Endothelial cell of umbilical vein (primary cell): Measurements from ENCODE around the gene RNPEPL1.

Experiments
- FOS ChIP-seq: IDR thresholded peaks from 2 replicates; pipeline ENCODE4 v1.6.1; 2011; ENCODE audit warnings: mild to moderate bottlenecking, low read length, moderate library complexity, borderline replicate concordance; ENCODE audit not compliant: insufficient read depth
- POLR2A ChIP-seq: IDR thresholded peaks from 2 replicates; pipeline ENCODE4 v1.6.1; 2012; ENCODE audit warnings: low read depth, mild to moderate bottlenecking, control low read depth, low read length
- POLR2AphosphoS5 ChIP-seq: IDR thresholded peaks from 2 replicates; pipeline ENCODE4 v1.6.1; 2012; ENCODE audit warnings: low read depth, mild to moderate bottlenecking, control low read depth, low read length, moderate library complexity; ENCODE audit not compliant: insufficient read depth
- TF ChIP-seq, protein P1 (sequence below), 2 donors: IDR thresholded peaks; 1 replicate in 1 of 2; 2 replicates in 1 of 2; pipeline ENCODE4 v1.5.1; 2011; ENCODE audit warnings: low read length in 2 of 2, mild to moderate bottlenecking in 2 of 2, moderate library complexity in 2 of 2, control low read depth in 1 of 2, inconsistent platforms in 1 of 2, low read depth in 1 of 2; ENCODE audit not compliant: insufficient read depth in 1 of 2; ENCODE audit errors: extremely low read depth in 1 of 2
- TF ChIP-seq, protein P2 (sequence below): IDR thresholded peaks from 2 replicates; pipeline ENCODE4 v1.6.1; 2011; ENCODE audit not compliant: insufficient read depth, insufficient read length

DNA sequence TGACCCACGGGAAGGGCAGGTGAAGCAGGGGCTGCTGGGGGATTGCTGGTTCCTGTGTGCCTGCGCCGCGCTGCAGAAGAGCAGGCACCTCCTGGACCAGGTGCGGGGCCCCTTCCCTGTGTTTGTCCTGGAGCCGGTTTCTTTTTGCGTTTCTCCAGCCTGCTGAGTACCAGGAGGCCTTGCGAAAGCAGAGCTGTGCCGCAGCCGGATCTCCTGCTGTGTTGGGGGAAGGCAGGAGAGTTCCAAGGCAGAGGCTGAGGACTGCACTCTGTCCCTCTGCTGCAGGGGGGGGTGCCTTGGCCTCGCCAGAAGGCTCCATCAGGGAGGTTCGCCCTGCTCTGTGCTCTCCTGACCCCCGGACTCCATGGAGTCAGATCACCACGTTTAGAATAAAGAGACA, 21.1 kb downstream of the RNPEPL1 start:
- TF ChIP-seq, protein P1, sequence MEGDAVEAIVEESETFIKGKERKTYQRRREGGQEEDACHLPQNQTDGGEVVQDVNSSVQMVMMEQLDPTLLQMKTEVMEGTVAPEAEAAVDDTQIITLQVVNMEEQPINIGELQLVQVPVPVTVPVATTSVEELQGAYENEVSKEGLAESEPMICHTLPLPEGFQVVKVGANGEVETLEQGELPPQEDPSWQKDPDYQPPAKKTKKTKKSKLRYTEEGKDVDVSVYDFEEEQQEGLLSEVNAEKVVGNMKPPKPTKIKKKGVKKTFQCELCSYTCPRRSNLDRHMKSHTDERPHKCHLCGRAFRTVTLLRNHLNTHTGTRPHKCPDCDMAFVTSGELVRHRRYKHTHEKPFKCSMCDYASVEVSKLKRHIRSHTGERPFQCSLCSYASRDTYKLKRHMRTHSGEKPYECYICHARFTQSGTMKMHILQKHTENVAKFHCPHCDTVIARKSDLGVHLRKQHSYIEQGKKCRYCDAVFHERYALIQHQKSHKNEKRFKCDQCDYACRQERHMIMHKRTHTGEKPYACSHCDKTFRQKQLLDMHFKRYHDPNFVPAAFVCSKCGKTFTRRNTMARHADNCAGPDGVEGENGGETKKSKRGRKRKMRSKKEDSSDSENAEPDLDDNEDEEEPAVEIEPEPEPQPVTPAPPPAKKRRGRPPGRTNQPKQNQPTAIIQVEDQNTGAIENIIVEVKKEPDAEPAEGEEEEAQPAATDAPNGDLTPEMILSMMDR (IDR thresholded peaks at IDR 0.05; ENCODE audit: extremely low read depth in 1 of 2, insufficient read depth in 1 of 2, low read depth in 1 of 2, low read length in 2 of 2): no peak
- TF ChIP-seq, protein P2, sequence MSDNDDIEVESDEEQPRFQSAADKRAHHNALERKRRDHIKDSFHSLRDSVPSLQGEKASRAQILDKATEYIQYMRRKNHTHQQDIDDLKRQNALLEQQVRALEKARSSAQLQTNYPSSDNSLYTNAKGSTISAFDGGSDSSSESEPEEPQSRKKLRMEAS: no peak
- TF ChIP-seq POLR2A (no peak), POLR2AphosphoS5 (no peak), FOS (no peak)
